ENCODE results near the gene ERCC2. TPM values are rescaled to one million over a fixed set of nuclear protein-coding genes. Genes with fewer than 3 reads are reported as not detected.

The ERCC2 gene
- total and polyA plus RNA-seq, 2 of the 4 experiments (the other 2 are of a cell fraction) = 30.6 to 66.5 TPM

GRCh38 chr19:45345506-45345860, 24.9 kb downstream of the ERCC2 start:
- no peak for DNase-seq
- Histone ChIP-seq H3K14ac (replicated peaks; ENCODE audit: low read depth, low read length) (no peak overlapping the region), H3K9me1 (ENCODE audit: insufficient read depth, low read length) (peaks cover 2% of the 10 kb centered on the region; the same call in 1 of the 2 replicates), H3K4me1 (ENCODE audit: control insufficient read depth, insufficient read depth, low read length) (no peaks in the 10 kb centered on the region), H2AFZ (replicated peaks; ENCODE audit: low read length, poor library complexity) (no peak overlapping the region), H3K79me1 (ENCODE audit: low read depth in 1 of 2, low read length in 2 of 2) (no peaks in the 10 kb centered on the region), H3K4ac (ENCODE audit: low read depth, low read length) (no peak overlapping the region), H2AK5ac (ENCODE audit: low read depth, low read length) (no peak overlapping the region), H3K4me2 (ENCODE audit: low read depth, low read length) (no peak overlapping the region), H2BK5ac (ENCODE audit: low read depth, low read length, poor library complexity, severe bottlenecking) (no peak overlapping the region), H4K91ac (ENCODE audit: insufficient read depth, low read depth, low read length) (no peak overlapping the region), H2BK20ac (ENCODE audit: low read depth, low read length) (no peak overlapping the region), H3K56ac (ENCODE audit: extremely low read depth, insufficient read depth, low read length) (no peak overlapping the region), H2AK9ac (replicated peaks; ENCODE audit: low read depth, low read length, poor library complexity) (no peak overlapping the region), H3K27ac (ENCODE audit: insufficient read depth, low read length) (no peak overlapping the region), H3K9me3 (ENCODE audit: control insufficient read depth, insufficient read depth, low read length) (no peaks in the 10 kb centered on the region), H2BK120ac (ENCODE audit: low read depth, low read length) (no peak overlapping the region), H2BK15ac (ENCODE audit: low read depth, low read length) (no peak overlapping the region), H4K20me1 (ENCODE audit: insufficient read depth, low read length) (peaks cover 8% of the 10 kb centered on the region), H4K8ac (ENCODE audit: low read depth in 2 of 2, low read length in 2 of 2) (no peak overlapping the region), H4K5ac (ENCODE audit: low read depth, low read length) (no peak overlapping the region), H3K4me3 (ENCODE audit: insufficient read depth, low read depth, low read length) (no peak overlapping the region), H3K18ac (ENCODE audit: low read depth, low read length) (no peak overlapping the region), H3K23ac (ENCODE audit: low read depth, low read length) (no peak overlapping the region), H3K36me3 (ENCODE audit: control insufficient read depth, insufficient read depth, low read length) (peaks cover 2% of the 10 kb centered on the region; the same call in 1 of the 2 replicates), H3K27me3 (ENCODE audit: control insufficient read depth, insufficient read depth, low read length) (peaks cover 17% of the 10 kb centered on the region), H3K9ac (ENCODE audit: low read depth, low read length) (no peak overlapping the region)
- no TSS peak for BruUV-seq (replicated peaks)
- no peak for TF ChIP-seq ELK1 (IDR thresholded peaks at IDR 0.05; ENCODE audit: borderline replicate concordance, low read depth, low read length)
- TF ChIP-seq POLR2A (IDR thresholded peaks at IDR 0.05; ENCODE audit: low read depth, low read length) = no peak
- TF ChIP-seq NFE2L2 (IDR thresholded peaks at IDR 0.05; ENCODE audit: low read depth, low read length) = no peak
- no peak for TF ChIP-seq USF2 (IDR thresholded peaks at IDR 0.05; ENCODE audit: low read depth, low read length)
- TF ChIP-seq RFX5 (IDR thresholded peaks at IDR 0.05; ENCODE audit: low read depth, low read length) = no peak
- TF ChIP-seq CHD1 (IDR thresholded peaks at IDR 0.05; ENCODE audit: low read depth, low read length) = no peak
- TF ChIP-seq RCOR1 (IDR thresholded peaks at IDR 0.05; ENCODE audit: insufficient replicate concordance, low read length) = no peak
- no peak for TF ChIP-seq CEBPB (IDR thresholded peaks at IDR 0.05; ENCODE audit: low read depth, low read length)
- no peak for TF ChIP-seq MAZ (IDR thresholded peaks at IDR 0.05; ENCODE audit: borderline replicate concordance, low read depth, low read length)
- no peak for TF ChIP-seq CTCF (conservative IDR thresholded peaks at IDR 0.05; ENCODE audit: low read depth, low read length)
- no peak for TF ChIP-seq BHLHE40 (IDR thresholded peaks at IDR 0.05; ENCODE audit: low read depth, low read length)
- intact Hi-C loops (cut with micrococcal nuclease) = no loop called here
- CTCF ChIA-PET = no interaction called here
- no peak for ATAC-seq (ENCODE audit: low read depth)
- dilution Hi-C loops (cut with HindIII; ENCODE audit: low sequenced_read_pairs, unreplicated experiment) = no loop called here
- in situ Hi-C loops (cut with MboI; ENCODE audit: low sequenced_read_pairs) = no loop called here
- POLR2A ChIA-PET (ENCODE audit: unreplicated experiment) = no interaction called here
- WGBS, 2 experiments (ENCODE audit: extremely low coverage in 2 of 2, insufficient read length in 1 of 2) = 79% methylated on average over 13 of the region's 15 CpGs; no CpG with 5 or more reads in 1 of the 2 experiments

All from IMR-90 (cell line).